Measurements from ENCODE around the gene GMDS.

The GMDS gene

GRCh38 chr6:2203264-2203663 lies 42.1 kb downstream of the GMDS start:
- no peak for DNase-seq

- no peak for DNase-seq
Measured at GRCh38 chr6:2197984-2198383, 47.4 kb downstream of the GMDS start.

- no peak for DNase-seq
Measured at GRCh38 chr6:2197177-2197671, 48.2 kb downstream of the GMDS start.

GRCh38 chr6:2196079-2196679 lies 49.2 kb downstream of the GMDS start:
- DNase-seq = peak; percentile 13 to 60

GRCh38 chr6:2194643-2195042 lies 50.8 kb downstream of the GMDS start:
- DNase-seq = no peak

- no peak for DNase-seq
Measured at GRCh38 chr6:2193931-2194330, 51.5 kb downstream of the GMDS start.

- no peak for DNase-seq
Measured at GRCh38 chr6:2192976-2193375, 52.4 kb downstream of the GMDS start.

GRCh38 chr6:2191390-2191740 lies 54.0 kb downstream of the GMDS start:
- no peak for DNase-seq

GRCh38 chr6:2190661-2191389 lies 54.6 kb downstream of the GMDS start:
- DNase-seq = no peak

- DNase-seq = no peak
Measured at GRCh38 chr6:2188856-2189384, 56.5 kb downstream of the GMDS start.

- DNase-seq = no peak
Measured at GRCh38 chr6:2188397-2188796, 57.0 kb downstream of the GMDS start.

GRCh38 chr6:2187826-2188225 lies 57.6 kb downstream of the GMDS start:
- DNase-seq = no peak

GRCh38 chr6:2186516-2186915 lies 58.9 kb downstream of the GMDS start:
- no peak for DNase-seq

- DNase-seq = no peak
Measured at GRCh38 chr6:2185466-2185865, 59.9 kb downstream of the GMDS start.

- no peak for DNase-seq
Measured at GRCh38 chr6:2184700-2185455, 60.5 kb downstream of the GMDS start.

GRCh38 chr6:2183752-2184151 lies 61.7 kb downstream of the GMDS start:
- DNase-seq = no peak

- DNase-seq = no peak
Measured at GRCh38 chr6:2183246-2183645, 62.2 kb downstream of the GMDS start.

- no peak for DNase-seq
Measured at GRCh38 chr6:2182251-2182650, 63.2 kb downstream of the GMDS start.

GRCh38 chr6:2181567-2181966 lies 63.8 kb downstream of the GMDS start:
- no peak for DNase-seq

- no peak for DNase-seq
Measured at GRCh38 chr6:2179950-2180349, 65.5 kb downstream of the GMDS start.

- DNase-seq = no peak
Measured at GRCh38 chr6:2179241-2179640, 66.2 kb downstream of the GMDS start.

GRCh38 chr6:2178125-2178524 lies 67.3 kb downstream of the GMDS start:
- no peak for DNase-seq

- DNase-seq = no peak
Measured at GRCh38 chr6:2175825-2176224, 69.6 kb downstream of the GMDS start.

Data from NCI-H446 (cell line).